ENCODE data around the gene PUS7L. TPM values are rescaled to one million over a fixed set of nuclear protein-coding genes. Genes with fewer than 3 reads are reported as not detected.

The PUS7L gene
- total RNA-seq, 2 donors from 2014 or later, result 7.6 to 8.9 TPM

GRCh38 chr12:43749016-43749415 is 9.6 kb downstream of the PUS7L start:
- Histone ChIP-seq H3K27me3 (replicated peaks; ENCODE audit: insufficient read depth) (no peaks in the 10 kb centered on the region), H3K4me1 (ENCODE audit: control insufficient read depth in 1 of 2, low read depth in 2 of 2) (peaks cover 3 to 7% of the 10 kb centered on the region in 2 donors), H3K27ac (no peak overlapping the region), H3K4me3 (no peak overlapping the region), H3K9me3 (no peaks in the 10 kb centered on the region), H3K36me3 (peaks cover 5% of the 10 kb centered on the region)
- DNase-seq (ENCODE audit: low spot score) (no peak), ATAC-seq (ENCODE audit: insufficient number of reproducible peaks, low FRiP score, low read depth) (no peak)
- no peak for TF ChIP-seq CTCF (IDR thresholded peaks at IDR 0.05)

GRCh38 chr12:43744826-43745225 is 13.8 kb downstream of the PUS7L start:
- H3K27ac ChIP-seq, result no peak overlapping the region
- no peak overlapping the region for H3K4me3 ChIP-seq
- H3K9me3 ChIP-seq, result no peaks in the 10 kb centered on the region
- peaks cover 2% of the 10 kb centered on the region for H3K36me3 ChIP-seq
- ATAC-seq (ENCODE audit: insufficient number of reproducible peaks, low FRiP score, low read depth) (no peak), DNase-seq (ENCODE audit: low spot score) (no peak)
- TF ChIP-seq CTCF (IDR thresholded peaks at IDR 0.05), result no peak
- H3K27me3 ChIP-seq (replicated peaks; ENCODE audit: insufficient read depth), result no peaks in the 10 kb centered on the region
- H3K4me1 ChIP-seq (ENCODE audit: control insufficient read depth in 1 of 2, low read depth in 2 of 2), result no peaks in the 10 kb centered on the region

- DNase-seq (ENCODE audit: low spot score), result no peak
- no peak overlapping the region for H3K27ac ChIP-seq
- peaks cover 2% of the 10 kb centered on the region for H3K36me3 ChIP-seq
- no peak overlapping the region for H3K4me3 ChIP-seq
- H3K27me3 ChIP-seq (replicated peaks; ENCODE audit: insufficient read depth), result no peaks in the 10 kb centered on the region
- no peaks in the 10 kb centered on the region for H3K9me3 ChIP-seq
- no peak for TF ChIP-seq CTCF (IDR thresholded peaks at IDR 0.05)
- no peaks in the 10 kb centered on the region for H3K4me1 ChIP-seq (ENCODE audit: control insufficient read depth in 1 of 2, low read depth in 2 of 2)
- ATAC-seq (ENCODE audit: insufficient number of reproducible peaks, low FRiP score, low read depth), result no peak
Measured at GRCh38 chr12:43742106-43742505, 16.5 kb downstream of the PUS7L start.

- no peak for TF ChIP-seq CTCF (IDR thresholded peaks at IDR 0.05)
- Histone ChIP-seq H3K4me1 (ENCODE audit: control insufficient read depth in 1 of 2, low read depth in 2 of 2) (no peaks in the 10 kb centered on the region), H3K9me3 (no peaks in the 10 kb centered on the region), H3K4me3 (no peak overlapping the region), H3K27ac (no peak overlapping the region), H3K36me3 (peaks cover 2% of the 10 kb centered on the region), H3K27me3 (replicated peaks; ENCODE audit: insufficient read depth) (no peaks in the 10 kb centered on the region)
- no peak for DNase-seq (ENCODE audit: low spot score)
- ATAC-seq (ENCODE audit: insufficient number of reproducible peaks, low FRiP score, low read depth), result no peak
Measured at GRCh38 chr12:43740511-43741100, 18.0 kb downstream of the PUS7L start.

- DNase-seq (ENCODE audit: low spot score) (no peak), ATAC-seq (ENCODE audit: insufficient number of reproducible peaks, low FRiP score, low read depth) (no peak)
- no peaks in the 10 kb centered on the region for H3K4me1 ChIP-seq (ENCODE audit: control insufficient read depth in 1 of 2, low read depth in 2 of 2)
- no peaks in the 10 kb centered on the region for H3K27me3 ChIP-seq (replicated peaks; ENCODE audit: insufficient read depth)
- peaks cover 2% of the 10 kb centered on the region for H3K36me3 ChIP-seq
- no peaks in the 10 kb centered on the region for H3K9me3 ChIP-seq
- H3K27ac ChIP-seq, result no peak overlapping the region
- no peak overlapping the region for H3K4me3 ChIP-seq
- TF ChIP-seq CTCF (IDR thresholded peaks at IDR 0.05), result no peak
Measured at GRCh38 chr12:43737646-43738045, 20.9 kb downstream of the PUS7L start.
